GM19035 (cell line): ENCODE measurements around the gene KCTD16.

Source experiments
- ATAC-seq: cut with Tn5 transposase; IDR thresholded peaks from one replicate; pipeline ENCODE4 v1.9.1; 2021; ENCODE audit not compliant: unreplicated experiment

The KCTD16 gene

DNA sequence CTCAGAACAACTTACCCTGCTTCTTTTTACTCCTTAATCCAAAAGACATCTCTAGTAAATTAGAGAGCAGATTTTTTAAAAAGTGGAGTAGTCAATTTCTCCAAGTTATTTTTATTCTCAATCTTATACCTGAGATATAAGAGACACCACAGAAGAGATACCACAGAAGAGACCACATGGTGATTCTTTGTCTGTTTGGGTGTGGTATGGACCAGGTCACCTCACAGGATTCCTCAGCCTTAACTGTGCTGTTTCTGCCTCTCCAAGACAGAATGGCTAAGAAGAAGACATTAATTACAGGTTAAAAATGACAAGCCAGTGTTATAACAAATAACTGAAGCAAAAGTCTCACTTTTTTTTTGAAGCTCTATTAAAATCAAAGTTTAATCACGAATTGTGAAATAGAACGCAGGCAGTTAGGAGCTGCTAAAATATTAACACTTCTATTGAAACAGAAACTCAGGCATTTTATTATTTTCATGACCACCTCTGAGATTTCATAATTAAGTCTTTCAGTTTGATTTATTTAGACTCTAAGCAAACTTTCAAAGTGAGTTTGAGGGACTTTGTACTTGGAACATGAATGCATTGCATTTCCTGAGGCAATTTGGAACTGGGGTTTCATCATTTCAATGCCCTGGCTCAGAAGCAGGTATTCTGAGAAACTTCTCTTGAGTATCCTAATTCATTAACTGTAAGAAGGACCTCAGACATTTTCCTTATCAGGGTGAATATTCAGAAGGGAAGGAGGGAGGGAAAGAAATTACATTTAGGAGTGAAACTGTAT lies 280.7 kb downstream of the KCTD16 start:
- ATAC-seq: no peak

DNA sequence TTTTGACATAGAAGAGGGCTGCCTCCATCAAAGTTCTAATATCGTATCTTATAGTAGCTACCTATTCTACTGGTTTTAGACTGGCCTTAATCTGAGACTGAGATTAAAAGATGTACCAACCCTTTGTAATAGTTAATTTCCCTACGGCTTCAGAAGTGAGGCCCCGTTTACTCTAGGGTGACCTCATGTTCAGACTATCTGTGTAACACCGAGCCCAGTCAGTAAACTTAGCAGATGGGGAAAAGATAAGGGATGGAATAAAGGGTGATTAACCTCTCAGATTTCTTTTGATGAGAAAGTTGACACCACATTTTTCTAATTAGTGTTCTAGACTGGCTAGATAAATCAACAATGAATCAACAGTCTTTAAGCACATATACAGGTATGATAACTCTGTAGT lies 283.1 kb downstream of the KCTD16 start:
- ATAC-seq: no peak

DNA sequence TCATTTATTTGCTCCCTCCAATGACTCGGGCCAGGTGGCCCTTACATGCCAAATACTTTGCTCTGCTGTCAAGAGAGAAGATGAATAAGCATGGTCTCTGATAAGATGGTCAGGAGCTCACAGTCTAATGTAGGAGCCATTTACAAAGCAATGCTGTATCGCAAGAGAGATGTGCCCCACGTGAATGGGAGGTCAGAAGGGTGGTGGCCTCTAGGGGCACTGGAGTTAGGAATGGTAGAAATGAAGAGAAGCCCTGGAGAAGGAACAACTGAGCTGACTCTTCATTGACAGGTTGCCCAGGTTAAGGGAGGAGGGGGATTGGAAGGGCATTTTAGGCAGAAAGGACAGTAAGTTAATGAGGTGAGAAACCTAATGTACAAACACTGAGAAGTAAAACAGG lies 286.5 kb downstream of the KCTD16 start:
- no peak for ATAC-seq

DNA sequence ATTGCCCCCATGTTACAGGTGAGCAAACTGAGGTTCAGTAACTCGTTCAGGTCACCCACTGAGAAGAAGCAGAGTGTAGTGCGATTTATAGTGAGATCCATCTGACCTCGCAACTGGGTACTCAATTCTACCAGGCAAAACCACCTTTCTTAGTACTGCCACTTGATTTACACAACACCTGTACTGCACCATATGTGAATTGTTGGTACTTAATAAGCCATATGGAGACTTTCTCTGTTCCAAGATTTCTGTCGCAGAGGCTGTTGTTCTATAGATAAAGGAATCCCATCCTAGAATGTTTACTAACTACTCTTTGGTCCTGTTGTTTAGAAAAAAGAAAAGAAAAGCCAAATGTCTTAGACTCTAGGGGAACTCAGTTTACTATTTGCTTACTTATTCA lies 287.5 kb downstream of the KCTD16 start:
- no peak for ATAC-seq

DNA sequence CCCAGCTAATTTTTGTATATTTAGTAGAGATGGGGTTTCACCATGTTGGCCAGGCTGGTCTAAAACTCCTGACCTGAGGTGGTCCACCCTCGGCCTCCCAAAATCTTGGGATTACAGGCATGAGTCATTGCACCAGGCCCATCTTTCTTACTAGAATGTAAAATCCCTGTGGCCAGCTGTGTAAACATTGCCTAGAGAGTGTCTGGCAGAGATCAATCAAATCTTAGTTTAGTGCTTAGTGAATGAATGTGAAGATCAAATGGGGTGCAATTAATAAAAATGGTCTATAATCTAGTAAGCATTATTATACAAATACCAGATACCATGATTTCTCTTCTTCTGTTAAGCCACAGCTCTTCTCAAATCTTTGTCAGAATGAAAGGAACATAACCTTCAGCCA lies 289.9 kb downstream of the KCTD16 start:
- ATAC-seq: no peak

DNA sequence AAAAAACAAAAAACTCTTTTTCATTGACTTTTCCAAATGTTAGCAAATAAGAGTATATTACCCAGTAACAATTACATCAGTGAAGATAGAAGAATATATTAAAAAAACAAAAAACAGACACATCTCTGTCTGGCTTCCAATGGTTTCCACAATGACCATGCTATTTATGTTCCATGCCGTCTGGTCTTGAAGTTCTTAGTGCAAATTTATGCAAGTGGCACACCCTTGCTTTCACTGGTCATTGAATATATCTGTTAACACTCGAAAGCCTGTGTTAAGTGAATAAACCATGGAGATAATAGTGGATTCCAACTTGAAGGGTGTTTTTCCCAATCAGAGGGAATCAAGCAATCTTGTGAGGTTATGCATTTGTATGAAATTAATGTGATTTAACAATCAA lies 291.9 kb downstream of the KCTD16 start:
- no peak for ATAC-seq

DNA sequence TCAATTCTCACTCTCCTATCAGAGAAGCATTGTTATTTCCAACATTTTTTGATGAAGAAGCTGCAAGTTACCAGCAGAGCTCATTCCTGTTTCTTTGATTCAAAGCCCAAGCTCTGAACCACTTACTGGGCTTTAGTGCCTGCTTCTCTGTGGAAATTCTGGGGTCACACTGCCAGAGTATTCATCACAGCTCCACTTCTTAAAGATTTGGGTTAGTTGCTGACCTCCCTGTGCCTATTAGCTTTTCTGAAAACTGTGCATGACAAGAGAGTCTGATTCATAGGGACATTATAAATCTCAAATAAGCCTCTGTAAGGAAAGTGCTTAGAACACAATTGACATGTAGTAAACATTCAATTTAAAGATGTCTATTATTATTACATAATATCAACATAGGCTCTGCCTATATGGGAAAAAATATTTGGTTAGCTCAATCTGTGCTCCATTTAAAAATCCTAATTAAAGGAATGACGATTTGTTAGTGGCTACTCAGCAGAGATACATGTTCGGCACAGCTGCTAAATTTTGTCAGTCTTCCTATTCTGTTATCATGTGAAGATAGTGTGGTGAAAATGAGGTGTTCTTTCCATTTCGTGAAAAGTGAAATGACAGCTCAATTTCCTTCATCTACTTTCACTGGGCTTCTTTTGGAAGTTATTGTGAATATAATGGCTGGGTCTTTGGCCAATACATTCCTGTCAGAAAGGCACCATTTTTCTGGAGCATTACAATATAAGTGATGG lies 293.0 kb downstream of the KCTD16 start:
- ATAC-seq: no peak

DNA sequence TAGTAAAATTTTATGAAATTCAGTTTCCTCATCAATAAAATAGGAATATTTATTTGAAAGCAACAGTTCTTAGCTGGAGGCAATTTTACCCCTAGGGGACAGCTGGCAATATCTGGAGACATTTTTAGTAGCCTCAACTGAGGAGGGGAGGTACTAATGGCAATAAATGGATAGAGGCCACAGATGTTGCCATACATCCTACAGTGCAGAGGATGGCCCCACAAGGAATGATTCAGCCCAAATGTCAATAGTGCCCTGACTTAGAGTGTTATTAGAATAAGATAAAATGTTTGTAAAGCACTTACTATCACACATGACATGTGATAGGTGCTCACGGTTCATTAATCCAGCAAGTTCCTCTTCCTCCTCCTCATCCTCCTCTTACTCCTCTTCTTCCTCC lies 293.6 kb downstream of the KCTD16 start:
- no peak for ATAC-seq

DNA sequence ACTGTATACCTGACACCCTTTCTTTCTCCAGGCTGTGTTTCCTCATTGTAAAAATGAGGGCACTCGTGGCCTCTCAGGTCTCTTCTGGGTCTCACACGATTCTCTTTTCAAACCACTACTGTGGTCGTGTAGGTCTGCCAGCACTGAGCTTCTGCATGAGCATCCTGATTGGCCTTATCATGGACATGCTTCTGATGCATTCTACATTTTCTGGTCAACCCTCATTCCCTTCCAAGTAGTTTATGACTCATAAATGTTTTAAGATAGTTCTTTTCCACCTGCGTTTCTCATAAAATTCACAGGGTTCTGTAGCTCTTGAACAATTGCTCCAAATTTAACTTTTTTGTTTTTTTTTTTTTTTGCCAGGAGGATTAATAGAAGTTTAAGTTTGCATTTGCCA lies 294.8 kb downstream of the KCTD16 start:
- no peak for ATAC-seq

DNA sequence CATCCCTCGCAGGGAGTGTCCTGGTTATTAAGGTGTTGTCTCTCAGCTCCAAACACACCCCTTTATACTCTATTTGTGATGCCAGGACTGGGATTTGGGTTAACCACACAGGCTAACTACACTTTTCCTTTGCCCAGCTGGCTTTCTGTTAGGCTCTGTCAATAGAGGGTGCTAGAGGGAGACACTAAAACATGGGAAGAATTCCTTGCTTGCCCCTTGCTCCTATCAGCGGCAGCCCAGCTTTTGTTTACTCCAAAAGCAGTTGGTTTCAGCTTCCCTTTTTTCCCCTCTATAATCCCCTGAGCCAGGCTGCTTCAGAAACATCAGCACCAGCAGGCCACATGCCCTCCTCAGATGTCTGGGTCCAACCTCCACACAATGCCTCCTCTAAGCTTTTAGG lies 297.1 kb downstream of the KCTD16 start:
- no peak for ATAC-seq

DNA sequence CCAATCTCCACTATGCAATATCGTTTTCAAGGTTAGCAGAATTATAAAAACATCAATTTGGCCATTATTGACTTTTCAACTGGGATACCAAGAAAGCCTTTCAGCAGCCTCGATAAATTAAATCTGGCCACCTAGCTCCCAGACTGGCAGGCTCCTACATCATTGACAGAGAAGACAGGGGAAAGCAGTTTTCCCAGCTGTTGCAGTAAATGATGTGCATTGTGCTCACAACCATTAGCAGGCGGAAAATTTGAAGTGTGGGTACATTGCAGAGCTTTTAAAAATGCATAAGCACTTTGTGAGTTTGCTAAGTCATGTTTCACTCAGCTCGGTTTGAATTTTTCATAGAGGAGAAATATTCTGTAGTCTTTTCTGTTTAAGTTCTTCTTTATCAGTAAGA lies 297.9 kb downstream of the KCTD16 start:
- no peak for ATAC-seq

DNA sequence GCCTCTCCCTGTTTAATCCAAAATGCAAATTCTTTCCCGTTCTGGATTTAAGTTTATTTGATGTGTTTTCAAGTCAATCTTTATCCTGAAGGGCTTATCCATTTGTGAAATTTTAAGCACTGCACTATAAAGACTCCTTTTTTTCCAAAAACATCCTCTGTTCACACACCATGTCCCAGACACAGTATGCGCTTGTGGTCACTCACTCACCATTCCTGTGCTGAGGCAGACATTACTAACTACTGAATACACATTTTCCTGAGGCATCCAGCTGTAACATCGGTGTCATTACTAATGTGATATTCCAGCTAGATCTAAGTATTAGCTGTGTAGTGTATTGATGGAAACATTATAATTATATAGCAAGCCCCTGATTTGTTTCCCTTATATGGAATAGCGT lies 298.4 kb downstream of the KCTD16 start:
- ATAC-seq: no peak

DNA sequence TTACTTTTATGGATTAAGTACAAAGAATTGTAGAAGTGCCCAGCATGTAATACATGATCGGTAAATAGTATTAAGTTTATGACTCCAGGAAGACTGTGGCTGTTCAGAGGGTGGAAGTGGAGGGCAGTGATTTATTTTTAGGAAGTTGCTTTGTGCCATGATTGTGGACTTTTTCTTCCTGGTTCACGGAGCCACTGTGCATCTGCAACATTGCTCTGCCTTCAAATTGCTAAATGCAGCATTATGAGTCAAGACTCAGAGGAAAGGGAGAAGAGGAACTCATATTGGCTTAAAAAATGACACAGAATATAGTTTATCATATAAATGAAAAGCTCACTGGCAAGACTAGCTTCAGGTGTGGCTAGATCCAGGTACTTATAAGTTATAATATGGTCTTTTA lies 301.5 kb downstream of the KCTD16 start:
- ATAC-seq: no peak

DNA sequence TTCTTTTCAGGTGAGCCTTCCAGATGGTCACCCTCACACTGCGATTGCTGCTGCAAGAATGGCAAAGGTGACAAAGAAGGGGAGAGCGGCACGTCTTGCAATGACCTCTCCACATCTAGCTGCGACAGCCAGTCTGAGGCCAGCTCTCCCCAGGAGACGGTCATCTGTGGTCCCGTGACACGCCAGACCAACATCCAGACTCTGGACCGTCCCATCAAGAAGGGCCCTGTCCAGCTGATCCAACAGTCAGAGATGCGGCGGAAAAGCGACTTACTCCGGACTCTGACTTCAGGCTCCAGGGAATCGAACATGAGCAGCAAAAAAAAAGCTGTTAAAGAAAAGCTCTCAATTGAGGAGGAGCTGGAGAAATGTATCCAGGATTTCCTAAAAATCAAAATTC lies 303.0 kb downstream of the KCTD16 start:
- no peak for ATAC-seq

DNA sequence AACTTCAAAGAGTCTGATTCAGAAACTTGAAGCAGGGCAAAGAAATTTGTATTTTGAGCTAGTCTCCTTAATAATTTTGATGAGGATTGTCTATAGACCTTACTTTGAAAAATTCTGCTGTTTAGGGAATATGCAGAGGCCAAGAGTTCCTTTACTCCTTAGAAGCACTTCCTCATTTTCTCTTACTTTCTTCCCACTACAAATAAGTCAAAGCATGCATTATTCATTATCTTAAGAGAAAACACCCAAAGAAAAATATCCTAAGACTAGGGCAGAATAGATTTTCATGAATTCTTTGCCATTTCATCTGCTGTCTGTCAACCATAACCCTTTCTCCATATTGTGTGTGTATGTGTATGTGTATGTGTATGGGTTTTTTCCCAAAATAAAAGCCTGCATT lies 307.9 kb downstream of the KCTD16 start:
- no peak for ATAC-seq

DNA sequence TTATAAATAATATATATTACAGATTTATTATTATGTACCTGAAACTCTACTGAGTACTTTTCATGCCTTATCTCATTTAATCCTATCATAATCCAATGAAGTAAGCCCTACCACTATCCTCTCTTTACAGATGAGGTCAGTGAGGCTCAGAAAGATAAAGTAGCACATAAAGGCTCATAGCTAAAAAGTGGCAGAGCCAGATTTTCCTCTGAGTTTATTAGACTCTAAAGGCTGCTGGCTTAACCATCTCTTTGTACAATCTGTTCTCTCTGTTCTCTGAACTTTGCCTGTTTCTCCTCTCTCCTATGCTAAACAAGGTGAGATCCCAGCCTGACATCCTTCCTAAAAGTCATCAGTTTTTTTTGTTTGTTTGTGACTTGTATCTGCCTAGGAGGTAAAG lies 311.2 kb downstream of the KCTD16 start:
- no peak for ATAC-seq

DNA sequence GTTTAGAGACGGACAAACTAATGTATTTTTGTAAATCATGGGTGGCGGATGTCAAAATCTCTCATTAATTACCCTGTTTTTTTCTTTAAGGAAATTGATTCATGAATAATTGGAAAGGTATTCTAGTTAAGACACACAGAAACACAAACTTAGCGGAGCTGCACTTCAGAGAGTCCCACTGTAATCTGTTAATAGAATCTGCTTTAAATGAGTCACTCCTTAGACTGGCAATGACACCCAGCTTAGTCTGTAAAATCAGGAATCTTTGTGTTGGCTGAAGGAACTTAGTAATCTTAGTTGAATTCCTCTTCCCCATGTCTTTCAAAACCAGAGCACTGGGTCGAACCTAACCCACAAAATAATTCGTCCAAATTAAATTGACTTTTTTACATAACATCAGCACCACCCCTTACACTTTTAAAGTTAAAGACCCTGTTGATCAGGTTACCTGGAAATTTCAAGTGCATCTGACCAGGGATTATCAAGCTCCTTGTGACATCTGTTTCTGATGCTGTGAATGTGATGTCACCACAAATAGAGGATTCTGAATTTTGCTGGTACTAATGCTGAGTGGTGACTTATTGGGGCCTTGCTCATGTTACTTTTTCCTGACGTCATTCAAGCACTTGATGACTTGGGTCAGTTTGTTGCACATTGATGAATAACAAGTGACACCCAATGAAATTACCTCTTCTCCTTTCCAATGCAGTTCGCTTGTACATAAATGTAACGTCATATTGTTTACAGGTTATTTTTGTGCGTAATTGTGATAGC lies 313.6 kb downstream of the KCTD16 start:
- ATAC-seq: no peak

DNA sequence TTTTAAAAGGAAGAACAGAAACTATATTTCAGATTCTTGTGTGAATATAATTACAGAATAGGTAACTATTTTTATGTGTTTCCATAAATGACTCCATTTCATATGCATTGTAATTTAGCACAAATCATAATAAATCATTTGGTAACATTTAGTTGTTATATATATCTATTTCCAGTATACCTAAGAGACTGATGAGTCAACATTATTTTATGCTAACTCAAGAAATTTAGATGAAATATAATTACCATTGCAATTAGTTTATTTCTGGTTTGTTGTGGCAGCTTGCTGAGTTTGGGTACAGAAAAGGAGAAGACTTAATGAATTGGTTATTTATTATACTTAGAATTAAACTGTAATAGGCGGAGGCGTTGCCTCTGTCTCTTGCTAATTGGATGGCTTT lies 314.9 kb downstream of the KCTD16 start:
- no peak for ATAC-seq

DNA sequence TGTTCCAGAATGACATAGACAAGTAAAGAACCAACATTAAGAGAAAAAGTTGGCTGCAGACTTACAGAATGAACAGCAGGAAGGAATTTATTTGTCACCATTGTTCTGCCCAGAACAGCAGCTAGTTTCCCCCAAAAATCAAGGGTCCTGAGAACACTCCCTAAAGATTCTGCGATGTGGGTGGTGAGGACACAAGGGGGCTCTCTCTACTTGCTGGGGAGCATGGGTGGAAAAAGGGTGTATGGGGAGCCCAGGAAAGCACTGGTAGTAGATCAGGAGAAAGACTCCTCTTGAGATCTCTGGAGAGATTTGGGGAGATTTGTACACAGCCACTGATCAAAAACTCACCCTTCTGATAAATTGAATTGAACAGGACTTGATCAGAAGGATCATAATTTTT lies 316.5 kb downstream of the KCTD16 start:
- no peak for ATAC-seq

DNA sequence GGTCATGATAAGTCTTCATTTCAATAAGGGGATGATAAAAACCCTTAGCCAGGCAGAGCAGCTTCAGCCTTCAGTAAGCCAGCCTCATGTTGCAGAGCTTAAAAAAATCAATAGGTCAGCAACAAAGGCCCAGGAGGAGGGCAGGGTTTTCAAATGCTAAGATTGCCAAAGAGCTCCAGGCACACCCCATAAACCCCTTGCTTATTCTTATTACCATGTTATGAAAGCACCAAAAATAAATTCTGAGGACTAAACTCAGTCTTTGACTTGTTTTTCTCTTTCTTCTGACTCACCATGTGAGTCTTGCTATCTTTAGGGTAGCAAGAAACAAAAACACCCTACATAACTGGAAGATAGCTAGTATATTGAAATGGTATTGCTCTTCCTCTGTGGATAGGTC lies 317.1 kb downstream of the KCTD16 start:
- no peak for ATAC-seq

DNA sequence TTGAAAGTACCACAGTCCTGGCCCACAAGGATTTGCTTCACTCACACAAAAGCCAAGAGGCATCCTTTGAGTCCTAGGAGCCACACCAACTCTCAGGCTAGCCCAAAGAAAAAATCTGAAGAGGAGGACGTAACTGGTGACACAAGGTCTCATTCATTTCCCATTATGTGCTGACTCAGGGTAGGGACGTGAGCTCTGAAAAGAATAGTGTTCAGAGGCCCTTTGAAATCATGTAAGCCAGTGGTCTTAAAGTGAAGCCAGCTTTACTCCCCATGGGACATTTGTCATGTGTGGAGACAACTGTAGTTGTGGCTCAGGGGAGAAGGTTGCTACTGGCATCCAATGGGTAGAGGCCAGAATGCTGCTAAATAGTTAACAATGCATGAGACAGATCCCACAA lies 332.4 kb downstream of the KCTD16 start:
- ATAC-seq: no peak
